PFSK-1 (cell line): ENCODE data around the gene PRX.

Experiments used
- FOXP2 ChIP-seq: optimal IDR thresholded peaks from 2 replicates; pipeline ENCODE3; 2011; ENCODE audit warnings: borderline replicate concordance, control low read depth, inconsistent platforms; ENCODE audit not compliant: insufficient read depth; ENCODE audit errors: extremely low read length, extremely low read depth
- POLR2AphosphoS5 ChIP-seq: IDR thresholded peaks from 2 replicates; pipeline ENCODE4 v1.6.1; 2012; ENCODE audit warnings: low read depth, mild to moderate bottlenecking, control low read depth, low read length, moderate library complexity
- SIN3A ChIP-seq: IDR thresholded peaks from 2 replicates; pipeline ENCODE4 v1.6.1; 2012; ENCODE audit warnings: mild to moderate bottlenecking, low read length, moderate library complexity, borderline replicate concordance; ENCODE audit not compliant: insufficient read depth
- TAF1 ChIP-seq: IDR thresholded peaks from 2 replicates; pipeline ENCODE4 v1.6.1; 2012; ENCODE audit warnings: low read length, control low read depth, borderline replicate concordance; ENCODE audit not compliant: insufficient read depth

GRCh38 chr19:40450664-40451063 lies 37.5 kb upstream of the PRX start:
- no peak for TF ChIP-seq POLR2AphosphoS5
- no peak for TF ChIP-seq TAF1
- TF ChIP-seq FOXP2: no peak
- TF ChIP-seq SIN3A: no peak
